ENCODE data around the gene KHK.

KHK gene

DNA sequence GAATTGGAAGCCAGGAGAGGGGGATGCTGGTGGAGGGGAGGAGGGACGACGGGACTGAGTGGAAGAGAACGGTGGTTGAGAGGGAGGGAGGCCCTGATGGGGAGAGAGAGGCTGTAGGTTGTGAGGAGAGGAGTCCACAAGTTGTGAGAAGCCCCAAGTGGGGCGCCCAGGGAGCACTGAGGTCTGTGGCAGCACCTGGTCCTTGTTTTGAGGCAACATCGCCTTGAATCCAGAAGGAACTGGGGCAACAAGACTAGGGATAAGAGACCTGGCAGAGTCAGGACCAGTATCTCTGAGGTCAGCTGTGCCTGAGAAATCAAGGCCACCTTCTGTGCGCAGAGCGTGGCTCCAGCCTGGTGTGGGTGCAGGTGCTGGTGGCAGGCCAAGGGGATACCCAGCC is 51.5 kb downstream of the KHK start:
- TF ChIP-seq, protein P1, sequence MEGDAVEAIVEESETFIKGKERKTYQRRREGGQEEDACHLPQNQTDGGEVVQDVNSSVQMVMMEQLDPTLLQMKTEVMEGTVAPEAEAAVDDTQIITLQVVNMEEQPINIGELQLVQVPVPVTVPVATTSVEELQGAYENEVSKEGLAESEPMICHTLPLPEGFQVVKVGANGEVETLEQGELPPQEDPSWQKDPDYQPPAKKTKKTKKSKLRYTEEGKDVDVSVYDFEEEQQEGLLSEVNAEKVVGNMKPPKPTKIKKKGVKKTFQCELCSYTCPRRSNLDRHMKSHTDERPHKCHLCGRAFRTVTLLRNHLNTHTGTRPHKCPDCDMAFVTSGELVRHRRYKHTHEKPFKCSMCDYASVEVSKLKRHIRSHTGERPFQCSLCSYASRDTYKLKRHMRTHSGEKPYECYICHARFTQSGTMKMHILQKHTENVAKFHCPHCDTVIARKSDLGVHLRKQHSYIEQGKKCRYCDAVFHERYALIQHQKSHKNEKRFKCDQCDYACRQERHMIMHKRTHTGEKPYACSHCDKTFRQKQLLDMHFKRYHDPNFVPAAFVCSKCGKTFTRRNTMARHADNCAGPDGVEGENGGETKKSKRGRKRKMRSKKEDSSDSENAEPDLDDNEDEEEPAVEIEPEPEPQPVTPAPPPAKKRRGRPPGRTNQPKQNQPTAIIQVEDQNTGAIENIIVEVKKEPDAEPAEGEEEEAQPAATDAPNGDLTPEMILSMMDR (IDR thresholded peaks at IDR 0.05; ENCODE audit: extremely low read depth, insufficient read depth, missing control alignments): no peak
- DNase-seq (ENCODE audit: low spot score): no peak
- in situ Hi-C loops (cut with MboI; ENCODE audit: low pct_unique_long_range_greater_than_20kb, low sequenced_read_pairs, unreplicated experiment): no loop called here

DNA sequence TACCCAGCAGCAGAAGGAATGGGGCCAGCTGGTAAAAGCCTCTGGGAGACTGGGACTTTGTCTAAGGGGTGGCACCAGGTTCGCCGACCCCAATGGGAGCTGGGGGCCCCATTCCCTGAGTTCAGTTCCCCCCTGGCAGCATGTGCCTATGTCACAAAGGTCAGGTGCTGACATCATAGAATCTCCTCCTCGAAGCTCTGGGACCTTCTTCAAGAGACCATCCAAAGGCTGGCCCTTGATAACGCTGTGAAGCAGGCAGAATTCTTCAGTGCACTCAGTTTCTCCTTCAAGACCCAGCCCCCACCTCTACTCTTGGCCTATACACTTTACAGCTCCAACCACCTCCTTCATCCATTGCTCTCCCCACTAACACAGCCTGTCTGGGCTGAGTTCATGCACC is 52.7 kb downstream of the KHK start, which contains the start of gene PRR30:
Gene PRR30 (minus strand): TSS at position 101 of the 400 bp plus-strand sequence. CDS start 1,081 bp downstream, outside the sequence.
- TF ChIP-seq, protein P1 (IDR thresholded peaks at IDR 0.05; ENCODE audit: extremely low read depth, insufficient read depth, missing control alignments): no peak
- no peak for DNase-seq (ENCODE audit: low spot score)
- in situ Hi-C loops (cut with MboI; ENCODE audit: low pct_unique_long_range_greater_than_20kb, low sequenced_read_pairs, unreplicated experiment): no loop called here

DNA sequence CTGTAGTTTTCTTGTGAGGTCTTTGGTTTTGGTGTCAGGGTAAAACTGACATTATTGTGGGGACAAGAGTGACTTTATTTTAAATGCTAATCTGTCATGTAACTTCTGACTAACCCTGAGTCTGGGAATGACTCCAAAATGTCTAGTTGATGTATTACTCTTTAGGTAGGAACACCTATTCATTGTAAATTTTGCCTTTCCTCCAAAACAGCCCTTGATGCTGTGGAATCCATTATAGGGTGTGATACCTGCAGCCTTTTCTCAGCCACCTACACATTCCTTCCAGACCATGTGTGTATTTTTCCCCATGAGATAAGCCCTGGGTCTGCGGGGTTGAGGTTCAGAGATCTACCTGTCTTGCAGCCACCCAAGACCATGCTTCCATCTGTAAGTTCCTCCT is 56.7 kb downstream of the KHK start:
- in situ Hi-C loops (cut with MboI; ENCODE audit: low pct_unique_long_range_greater_than_20kb, low sequenced_read_pairs, unreplicated experiment): no loop called here
- TF ChIP-seq, protein P1 (IDR thresholded peaks at IDR 0.05; ENCODE audit: extremely low read depth, insufficient read depth, missing control alignments): no peak
- DNase-seq (ENCODE audit: low spot score): no peak

DNA sequence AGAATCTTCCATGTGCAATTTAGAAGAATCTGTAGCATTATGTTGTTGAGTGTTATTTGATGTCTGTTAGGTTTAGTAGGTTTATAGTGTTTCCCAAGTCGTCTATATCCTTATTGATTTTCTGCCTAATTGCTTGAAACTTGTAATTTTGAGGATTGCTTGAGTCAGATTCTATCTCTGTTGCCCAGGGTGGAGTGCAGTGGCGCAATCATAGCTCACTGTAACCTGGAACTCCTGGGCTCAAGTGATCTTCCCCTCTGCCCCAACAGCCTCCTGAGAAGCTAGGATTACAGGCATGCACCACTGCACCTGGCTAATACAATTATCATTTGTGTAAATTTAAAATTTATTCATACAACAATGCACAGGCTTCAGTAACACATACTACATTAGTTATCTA is 59.1 kb downstream of the KHK start:
- no peak for DNase-seq (ENCODE audit: low spot score)
- in situ Hi-C loops (cut with MboI; ENCODE audit: low pct_unique_long_range_greater_than_20kb, low sequenced_read_pairs, unreplicated experiment): no loop called here
- TF ChIP-seq, protein P1 (IDR thresholded peaks at IDR 0.05; ENCODE audit: extremely low read depth, insufficient read depth, missing control alignments): no peak

DNA sequence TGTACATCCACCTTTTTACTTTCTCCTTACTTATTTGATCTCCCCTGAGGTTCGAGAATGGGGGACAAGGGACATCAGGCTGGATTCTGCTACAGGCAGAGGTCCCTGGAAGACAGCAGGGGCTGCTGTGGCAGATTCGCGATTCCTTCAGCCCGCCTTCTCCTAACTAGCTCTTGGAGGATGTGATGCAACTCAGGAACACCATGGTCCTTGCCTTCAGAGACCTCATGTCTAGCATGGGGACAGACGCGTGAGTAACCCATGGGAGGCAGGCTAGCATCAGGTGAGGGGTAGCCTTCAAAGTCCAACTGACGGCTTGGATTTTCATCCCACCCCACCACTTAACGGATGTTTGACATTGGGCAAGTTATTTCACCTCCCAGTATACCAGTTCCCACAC is 61.4 kb downstream of the KHK start:
- in situ Hi-C loops (cut with MboI; ENCODE audit: low pct_unique_long_range_greater_than_20kb, low sequenced_read_pairs, unreplicated experiment): no loop called here
- TF ChIP-seq, protein P1 (IDR thresholded peaks at IDR 0.05; ENCODE audit: extremely low read depth, insufficient read depth, missing control alignments): no peak
- DNase-seq (ENCODE audit: low spot score): no peak

DNA sequence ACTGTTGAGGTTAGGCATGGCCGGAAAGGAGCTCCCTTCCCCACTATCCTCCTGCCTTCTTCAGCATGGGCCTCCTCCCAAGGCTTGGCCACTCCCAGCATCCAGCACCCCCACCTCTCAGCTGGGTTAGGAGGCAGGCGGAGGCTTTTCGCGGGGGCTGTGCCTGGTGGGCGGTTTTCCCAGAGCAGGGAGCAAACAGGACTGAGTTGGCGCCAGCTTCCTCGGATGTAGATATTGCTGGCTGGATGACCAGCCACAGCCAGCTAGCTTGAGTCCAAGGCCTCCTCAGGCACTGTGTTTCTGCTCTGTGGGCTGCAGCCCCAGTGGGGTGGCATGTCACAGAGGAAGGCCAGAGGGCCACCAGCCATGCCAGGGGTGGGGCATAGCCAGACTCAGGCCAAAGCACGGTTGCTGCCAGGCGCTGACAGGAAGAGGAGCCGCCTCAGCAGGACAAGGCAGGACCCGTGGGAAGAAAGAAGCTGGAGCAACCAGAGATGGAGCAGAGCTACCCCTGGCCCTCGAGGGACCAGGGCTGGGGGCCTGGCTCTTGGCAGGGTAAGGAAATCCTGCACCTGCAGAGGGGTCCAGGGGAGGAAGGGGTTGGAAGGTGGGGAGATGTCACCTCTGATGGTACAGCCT is 62.3 kb downstream of the KHK start, which contains the start of gene TCF23:
Gene TCF23 (plus strand): TSS at position 204 of the 639 bp plus-strand sequence. CDS start 130 bp downstream, at position 334.
- DNase-seq (ENCODE audit: low spot score): no peak
- in situ Hi-C loops (cut with MboI; ENCODE audit: low pct_unique_long_range_greater_than_20kb, low sequenced_read_pairs, unreplicated experiment): no loop called here
- TF ChIP-seq, protein P1 (IDR thresholded peaks at IDR 0.05; ENCODE audit: extremely low read depth, insufficient read depth, missing control alignments): no peak

Data from GM13977 (cell line).